Prostate gland (tissue), 2 donors: ENCODE data around the gene SIRT2. TPM values are rescaled to one million over a fixed set of nuclear protein-coding genes. Genes with fewer than 3 reads are reported as not detected.

Source experiments
- DNase-seq: peaks from one replicate; pipeline ENCODE4 v3.0.0-alpha.2; 2019; ENCODE audit warnings: low spot score
- H3K27ac ChIP-seq, 2 donors: fragments of 200-600 bp; sonication (generic); 2 replicates each; pipeline ENCODE4 v1.5.1; 2017 to 2019
- H3K27me3 ChIP-seq: fragments of 200-600 bp; sonication (generic); replicated peaks from 2 replicates; pipeline ENCODE4 v1.5.1; 2019; ENCODE audit not compliant: insufficient read depth
- H3K36me3 ChIP-seq, 2 donors: fragments of 200-600 bp; sonication (generic); 1 replicate in 1 of 2; 2 replicates in 1 of 2; pipeline versions ENCODE4 v1.5.1 to v1.8.1; 2017 to 2019
- H3K4me1 ChIP-seq: fragments of 200-600 bp; sonication (generic); replicated peaks from 2 replicates; pipeline ENCODE4 v1.5.1; 2019
- H3K4me3 ChIP-seq, 2 donors: fragments of 200-600 bp; sonication (generic); 2 replicates each; pipeline ENCODE4 v1.5.1; 2017 to 2019
- H3K9me3 ChIP-seq: fragments of 200-600 bp; sonication (generic); 2 replicates; pipeline ENCODE4 v1.5.1; 2017
- CTCF ChIP-seq, 4 experiments: fragments of 200-600 bp in 2 of 4; fragments of 450-650 bp in 2 of 4; sonication (generic) in 2 of 4; IDR thresholded peaks; 1 replicate in 3 of 4; 2 replicates in 1 of 4; pipeline ENCODE4 v1.5.1; 2016 to 2019; ENCODE audit warnings: antibody characterized with exemption in 4 of 4, mild to moderate bottlenecking in 2 of 4, moderate library complexity in 2 of 4
- POLR2A ChIP-seq: fragments of 450-650 bp; IDR thresholded peaks from one replicate; pipeline ENCODE4 v1.6.1; 2016; ENCODE audit warnings: antibody characterized with exemption, mild to moderate bottlenecking
- POLR2AphosphoS5 ChIP-seq: sonication (generic); formaldehyde crosslinking; IDR thresholded peaks from one replicate; pipeline ENCODE4 v1.6.1; 2017; ENCODE audit warnings: antibody characterized with exemption
- WGBS: methylation state at CpG from one replicate; pipeline ENCODE4 v1.1.5; 2018; 5-methylcytosine and 5-hydroxymethylcytosine counted together
- intact Hi-C: fragments of 100-400 bp; cut with DNase I; formaldehyde crosslinking; loops from one replicate; pipeline ENCODE4 v1.14.2; 2022
- total RNA-seq, 2 donors: library from RNA; depleted of rRNA; stranded (reverse); fragments of >200 nt; gene quantifications; one replicate each; pipeline ENCODE4 v1.1.0, GENCODE V29; 2016

The SIRT2 gene
- total RNA-seq, 2 donors from 2014 or later = 55.8 to 89.0 TPM

GRCh38 chr19:38846097-38846496 lies 53.3 kb downstream of the SIRT2 start:
- H3K9me3 ChIP-seq = no peaks in the 10 kb centered on the region
- 69% methylated on average over 2 of the region's 2 CpGs for WGBS
- no peaks in the 10 kb centered on the region for H3K27me3 ChIP-seq
- TF ChIP-seq CTCF (IDR thresholded peaks at IDR 0.05) (no peak), POLR2A (no peak), POLR2AphosphoS5 (no peak)
- intact Hi-C loops = loop anchor here (5.0 kb wide), 1 partner anchor 229 kb away; the partner anchor contains the start of genes EIF3K and MAP4K1
- peaks cover 41 to 52% of the 10 kb centered on the region in 2 donors for H3K36me3 ChIP-seq
- DNase-seq = no peak
- H3K4me3 ChIP-seq = no peak overlapping the region
- no peak overlapping the region for H3K27ac ChIP-seq
- peaks cover 10% of the 10 kb centered on the region for H3K4me1 ChIP-seq

GRCh38 chr19:38845374-38846024 lies 53.9 kb downstream of the SIRT2 start:
- peaks cover 42 to 52% of the 10 kb centered on the region in 2 donors for H3K36me3 ChIP-seq
- H3K4me3 ChIP-seq = no peak overlapping the region
- WGBS = 90% methylated on average over 14 of the region's 14 CpGs
- intact Hi-C loops = loop anchor here (5.0 kb wide), 1 partner anchor 228 kb away; the partner anchor contains the start of genes EIF3K and MAP4K1
- peaks cover 8% of the 10 kb centered on the region for H3K4me1 ChIP-seq
- no peak overlapping the region for H3K27ac ChIP-seq
- no peaks in the 10 kb centered on the region for H3K9me3 ChIP-seq
- no peak for DNase-seq
- H3K27me3 ChIP-seq = no peaks in the 10 kb centered on the region
- no peak for TF ChIP-seq CTCF (IDR thresholded peaks at IDR 0.05)

- no peak overlapping the region for H3K27ac ChIP-seq
These were observed 55.2 kb downstream of the SIRT2 start for GRCh38 chr19:38844093-38844686.

GRCh38 chr19:38843175-38843758 lies 56.2 kb downstream of the SIRT2 start:
- intact Hi-C loops = no loop called here
- H3K27me3 ChIP-seq = no peaks in the 10 kb centered on the region
- TF ChIP-seq POLR2AphosphoS5 (no peak), POLR2A (no peak), CTCF (IDR thresholded peaks at IDR 0.05) (no peak)
- H3K36me3 ChIP-seq = peaks cover 50 to 58% of the 10 kb centered on the region in 2 donors
- H3K4me1 ChIP-seq = peaks cover 19% of the 10 kb centered on the region
- H3K9me3 ChIP-seq = no peaks in the 10 kb centered on the region
- no peak overlapping the region for H3K4me3 ChIP-seq
- H3K27ac ChIP-seq = no peak overlapping the region
- WGBS = 98% methylated on average over 9 of the region's 9 CpGs
- DNase-seq = no peak

More at GRCh38 chr19:38844093-38844686, 55.2 kb downstream of the SIRT2 start:
- intact Hi-C loops = no loop called here
- H3K9me3 ChIP-seq = no peaks in the 10 kb centered on the region
- WGBS = 86% methylated on average over 10 of the region's 11 CpGs
- H3K36me3 ChIP-seq = peaks cover 50 to 58% of the 10 kb centered on the region in 2 donors
- no peak for DNase-seq
- H3K4me3 ChIP-seq = no peak overlapping the region
- H3K4me1 ChIP-seq = peaks cover 12% of the 10 kb centered on the region
- H3K27me3 ChIP-seq = no peaks in the 10 kb centered on the region
- TF ChIP-seq CTCF (IDR thresholded peaks at IDR 0.05) = no peak
- no peak for TF ChIP-seq POLR2AphosphoS5
- TF ChIP-seq POLR2A = no peak
